Esophagus squamous epithelium (tissue), 4 donors: Measurements from ENCODE around the gene AUTS2.

Experiments used
- POLR2A ChIP-seq, 4 donors: fragments of 450-650 bp; IDR thresholded peaks; one replicate each; pipeline ENCODE4 v1.6.1; 2017; ENCODE audit warnings: antibody characterized with exemption in 4 of 4, mild to moderate bottlenecking in 4 of 4, moderate library complexity in 3 of 4
- TF ChIP-seq, protein P1 (sequence below), 6 experiments: fragments of 450-650 bp in 4 of 6; fragments of 200-600 bp in 2 of 6; sonication (generic) in 2 of 6; IDR thresholded peaks; one replicate each; pipeline ENCODE4 v1.5.1; 2016 to 2019; ENCODE audit warnings: antibody characterized with exemption in 6 of 6, mild to moderate bottlenecking in 4 of 6, moderate library complexity in 4 of 6

GRCh38 chr7:70615066-70615606, 1016.9 kb downstream of the AUTS2 start:
- TF ChIP-seq, protein P1, sequence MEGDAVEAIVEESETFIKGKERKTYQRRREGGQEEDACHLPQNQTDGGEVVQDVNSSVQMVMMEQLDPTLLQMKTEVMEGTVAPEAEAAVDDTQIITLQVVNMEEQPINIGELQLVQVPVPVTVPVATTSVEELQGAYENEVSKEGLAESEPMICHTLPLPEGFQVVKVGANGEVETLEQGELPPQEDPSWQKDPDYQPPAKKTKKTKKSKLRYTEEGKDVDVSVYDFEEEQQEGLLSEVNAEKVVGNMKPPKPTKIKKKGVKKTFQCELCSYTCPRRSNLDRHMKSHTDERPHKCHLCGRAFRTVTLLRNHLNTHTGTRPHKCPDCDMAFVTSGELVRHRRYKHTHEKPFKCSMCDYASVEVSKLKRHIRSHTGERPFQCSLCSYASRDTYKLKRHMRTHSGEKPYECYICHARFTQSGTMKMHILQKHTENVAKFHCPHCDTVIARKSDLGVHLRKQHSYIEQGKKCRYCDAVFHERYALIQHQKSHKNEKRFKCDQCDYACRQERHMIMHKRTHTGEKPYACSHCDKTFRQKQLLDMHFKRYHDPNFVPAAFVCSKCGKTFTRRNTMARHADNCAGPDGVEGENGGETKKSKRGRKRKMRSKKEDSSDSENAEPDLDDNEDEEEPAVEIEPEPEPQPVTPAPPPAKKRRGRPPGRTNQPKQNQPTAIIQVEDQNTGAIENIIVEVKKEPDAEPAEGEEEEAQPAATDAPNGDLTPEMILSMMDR (IDR thresholded peaks at IDR 0.05), result no peak
- no peak for TF ChIP-seq POLR2A (IDR thresholded peaks at IDR 0.05)
